NB4 (cell line): ENCODE data around the gene GOLGB1.

Experiments used
- CTCF ChIP-seq: IDR thresholded peaks from one replicate; pipeline ENCODE4 v1.5.1; 2012; ENCODE audit warnings: low read depth, low read length
- POLR2A ChIP-seq: IDR thresholded peaks from 2 replicates; pipeline ENCODE4 v1.6.1; 2011; ENCODE audit warnings: mild to moderate bottlenecking; ENCODE audit not compliant: insufficient read length; ENCODE audit errors: extremely low read depth
- TF ChIP-seq, protein P1 (sequence below): IDR thresholded peaks from 2 replicates; pipeline ENCODE4 v1.6.1; 2011; ENCODE audit warnings: low read depth, low read length

DNA sequence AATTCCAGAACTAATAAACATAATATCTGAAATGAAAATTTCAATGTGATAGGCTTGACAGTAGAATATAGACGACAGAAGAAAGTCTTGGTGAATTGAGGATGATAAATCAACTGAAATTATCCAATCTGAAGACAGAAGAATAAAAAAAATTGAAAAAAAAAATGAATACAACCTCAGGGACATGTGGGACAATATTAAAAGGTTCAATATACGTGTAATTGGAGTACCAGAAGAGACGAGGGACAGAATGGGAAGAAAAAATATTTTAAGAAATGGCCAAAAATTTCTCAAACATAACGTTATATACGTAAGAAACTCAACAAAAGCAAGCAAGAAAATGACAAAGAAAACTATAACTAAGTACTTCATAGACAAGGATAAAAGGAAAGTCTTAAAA is 45.6 kb downstream of the GOLGB1 start:
- TF ChIP-seq CTCF (no peak), POLR2A (no peak)
- TF ChIP-seq, protein P1, sequence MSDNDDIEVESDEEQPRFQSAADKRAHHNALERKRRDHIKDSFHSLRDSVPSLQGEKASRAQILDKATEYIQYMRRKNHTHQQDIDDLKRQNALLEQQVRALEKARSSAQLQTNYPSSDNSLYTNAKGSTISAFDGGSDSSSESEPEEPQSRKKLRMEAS: no peak
